Measurements from ENCODE around the gene MAST1. TPM values are rescaled to one million over a fixed set of nuclear protein-coding genes. Genes with fewer than 3 reads are reported as not detected.

Gene MAST1
- polyA plus RNA-seq, 1 experiment = 0.47 TPM

- Histone ChIP-seq H3K9me3 (ENCODE audit: control insufficient read depth, insufficient read depth, low read length) (no peaks in the 10 kb centered on the region; the same call in 1 of the 2 replicates), H3K27ac (ENCODE audit: low read depth, low read length) (peak overlapping the region; percentile 21), H3K27me3 (ENCODE audit: control insufficient read depth, insufficient read depth, low read length) (peaks cover 5% of the 10 kb centered on the region), H3K4me3 (ENCODE audit: low read depth, low read length) (peak overlapping the region; percentile 91)
- no peak for DNase-seq (ENCODE audit: low read depth, low spot score)
- TF ChIP-seq CTCF (IDR thresholded peaks at IDR 0.05; ENCODE audit: low read depth, low read length) = no peak
- CTCF ChIA-PET = interaction anchor here (1.5 kb wide), 1 partner anchor 126 kb away, joined by 8 read pairs; no protein-coding TSS in a partner anchor
- POLR2A ChIA-PET = interaction anchor here (0.6 to 1.5 kb wide), 6 partner anchors 8 to 100 kb away, joined by 4 to 8 read pairs (median 4); partner anchors contain the start of genes DNASE2 and JUNB
These were observed 53.3 kb downstream of the MAST1 start for GRCh38 chr19:12891553-12892021.

- no peak for DNase-seq (ENCODE audit: low read depth, low spot score)
- ChIA-PET POLR2A (no interaction called here), CTCF (no interaction called here)
- Histone ChIP-seq H3K27me3 (ENCODE audit: control insufficient read depth, insufficient read depth, low read length) (no peaks in the 10 kb centered on the region), H3K9me3 (ENCODE audit: control insufficient read depth, insufficient read depth, low read length) (no peaks in the 10 kb centered on the region; the same call in 1 of the 2 replicates), H3K4me3 (ENCODE audit: low read depth, low read length) (no peak overlapping the region), H3K27ac (ENCODE audit: low read depth, low read length) (no peak overlapping the region)
- no peak for TF ChIP-seq CTCF (IDR thresholded peaks at IDR 0.05; ENCODE audit: low read depth, low read length)
These were observed 55.3 kb downstream of the MAST1 start for GRCh38 chr19:12893582-12893981.

GRCh38 chr19:12896460-12896859 is 58.1 kb downstream of the MAST1 start:
- H3K27ac ChIP-seq (ENCODE audit: low read depth, low read length) = no peak overlapping the region
- POLR2A ChIA-PET = no interaction called here
- no peak for TF ChIP-seq CTCF (IDR thresholded peaks at IDR 0.05; ENCODE audit: low read depth, low read length)
- no peaks in the 10 kb centered on the region for H3K27me3 ChIP-seq (ENCODE audit: control insufficient read depth, insufficient read depth, low read length)
- no peak overlapping the region for H3K4me3 ChIP-seq (ENCODE audit: low read depth, low read length)
- CTCF ChIA-PET = no interaction called here
- no peak for DNase-seq (ENCODE audit: low read depth, low spot score)
- H3K9me3 ChIP-seq (ENCODE audit: control insufficient read depth, insufficient read depth, low read length) = no peaks in the 10 kb centered on the region

- no peak for DNase-seq (ENCODE audit: low read depth, low spot score)
- Histone ChIP-seq H3K4me3 (ENCODE audit: low read depth, low read length) (no peak overlapping the region), H3K27ac (ENCODE audit: low read depth, low read length) (no peak overlapping the region), H3K27me3 (ENCODE audit: control insufficient read depth, insufficient read depth, low read length) (no peaks in the 10 kb centered on the region), H3K9me3 (ENCODE audit: control insufficient read depth, insufficient read depth, low read length) (no peaks in the 10 kb centered on the region)
- no peak for TF ChIP-seq CTCF (IDR thresholded peaks at IDR 0.05; ENCODE audit: low read depth, low read length)
- ChIA-PET CTCF (no interaction called here), POLR2A (interaction anchor here (1.7 kb wide), 1 partner anchor 9 kb away, joined by 4 read pairs; the partner anchor contains the start of gene GCDH)
These were observed 61.7 kb downstream of the MAST1 start for GRCh38 chr19:12899891-12900518.

- POLR2A ChIA-PET = no interaction called here
- no peak for DNase-seq (ENCODE audit: low read depth, low spot score)
- Histone ChIP-seq H3K4me3 (ENCODE audit: low read depth, low read length) (no peak overlapping the region), H3K27ac (ENCODE audit: low read depth, low read length) (no peak overlapping the region), H3K27me3 (ENCODE audit: control insufficient read depth, insufficient read depth, low read length) (no peaks in the 10 kb centered on the region), H3K9me3 (ENCODE audit: control insufficient read depth, insufficient read depth, low read length) (no peaks in the 10 kb centered on the region)
- no peak for TF ChIP-seq CTCF (IDR thresholded peaks at IDR 0.05; ENCODE audit: low read depth, low read length)
- CTCF ChIA-PET = interaction anchor here (1.6 kb wide), 1 partner anchor 141 kb away, joined by 3 read pairs; no protein-coding TSS in a partner anchor
These were observed 68.9 kb downstream of the MAST1 start for GRCh38 chr19:12907166-12907565.

Measured in AG04450 (cell line).